Activated B cell treated with CpG ODN at 0.5 μM for 24 hours (primary cell): ENCODE data around the gene TGM2. TPM values are rescaled to one million over a fixed set of nuclear protein-coding genes. Genes with fewer than 3 reads are reported as not detected.
"Not testable (repeated sequence)": the region's sequence is repeated elsewhere in the genome, so short reads cannot be mapped to it uniquely, and the experiment has no call there.

Experiments used
- ATAC-seq: fragments of 200-7000 bp; cut with Tn5 transposase; one replicate; pipeline ENCODE4 v1.10.0; 2021; ENCODE audit warnings: low read depth, mild to moderate bottlenecking, moderate library complexity
- CTCF ChIA-PET: fragments of 350-600 bp; sonication (Branson Sonifier 250); formaldehyde crosslinking; loops from one replicate; lab custom pipeline; 2021; ENCODE audit warnings: antibody characterized with exemption; lab: Charles Lee
- POLR2A ChIA-PET: fragments of 350-600 bp; sonication (Branson Sonifier 250); formaldehyde crosslinking; loops from one replicate; lab custom pipeline; 2021; ENCODE audit warnings: antibody characterized with exemption; lab: Charles Lee
- DNase-seq: peaks from one replicate; pipeline ENCODE4 v3.0.0; 2022
- H3K27ac Mint-ChIP-seq: one replicate; pipeline ENCODE4 v1.8.0; 2020; ENCODE audit warnings: mixed read lengths
- H3K27me3 Mint-ChIP-seq: one replicate; pipeline ENCODE4 v1.8.0; 2021; ENCODE audit warnings: mixed read lengths
- H3K36me3 Mint-ChIP-seq: one replicate; pipeline ENCODE4 v1.8.0; 2021; ENCODE audit warnings: low read depth, mixed read lengths
- H3K4me1 Mint-ChIP-seq: one replicate; pipeline ENCODE4 v1.8.0; 2021; ENCODE audit warnings: mixed read lengths
- H3K4me3 Mint-ChIP-seq: one replicate; pipeline ENCODE4 v1.8.0; 2020; ENCODE audit warnings: mild to moderate bottlenecking, mixed read lengths
- H3K9me3 Mint-ChIP-seq: one replicate; pipeline ENCODE4 v1.8.0; 2020; ENCODE audit warnings: mixed read lengths
- intact Hi-C: fragments of 100-400 bp; cut with micrococcal nuclease; formaldehyde crosslinking; loops from one replicate; pipeline ENCODE4 v1.15.1; 2024
- total RNA-seq: library from RNA; stranded (reverse); gene quantifications from 2 replicates; pipeline ENCODE4 v1.2.3, GENCODE V29; 2022
- TF ChIP-seq, protein P1 (sequence below): fragments of 200-600 bp; IDR thresholded peaks from one replicate; pipeline ENCODE4 v1.8.0; 2022; ENCODE audit warnings: antibody characterized with exemption, mild to moderate bottlenecking

The TGM2 gene
- total RNA-seq, 1 donor from 2014 or later = 22.9 TPM

DNA sequence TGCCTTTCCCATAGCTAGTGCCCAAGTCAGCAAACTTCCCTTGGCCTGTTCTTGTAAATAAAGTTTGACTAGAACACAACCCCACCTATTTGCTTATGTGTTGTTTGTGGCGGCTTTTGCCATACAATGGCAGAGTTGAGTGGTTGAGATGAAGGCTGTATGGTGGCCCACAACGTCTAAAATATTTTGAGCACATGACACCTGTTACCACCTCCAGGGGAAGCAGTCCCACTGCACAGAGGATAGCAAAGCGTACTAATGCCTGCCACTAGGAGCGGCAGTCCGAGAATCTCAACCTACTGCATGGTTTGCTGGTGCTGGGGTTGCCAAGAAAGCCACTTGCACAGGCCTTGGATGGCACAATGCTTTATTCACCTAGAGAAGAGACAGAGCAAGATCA, 58.6 kb downstream of the TGM2 start:
- DNase-seq (no peak), ATAC-seq (no peak)
- intact Hi-C loops = no loop called here
- Mint-ChIP-seq H3K4me1 (no peaks in the 10 kb centered on the region), H3K27me3 (no peaks in the 10 kb centered on the region), H3K27ac (no peak overlapping the region), H3K9me3 (no peaks in the 10 kb centered on the region), H3K4me3 (no peak overlapping the region), H3K36me3 (no peaks in the 10 kb centered on the region)
- TF ChIP-seq, protein P1, sequence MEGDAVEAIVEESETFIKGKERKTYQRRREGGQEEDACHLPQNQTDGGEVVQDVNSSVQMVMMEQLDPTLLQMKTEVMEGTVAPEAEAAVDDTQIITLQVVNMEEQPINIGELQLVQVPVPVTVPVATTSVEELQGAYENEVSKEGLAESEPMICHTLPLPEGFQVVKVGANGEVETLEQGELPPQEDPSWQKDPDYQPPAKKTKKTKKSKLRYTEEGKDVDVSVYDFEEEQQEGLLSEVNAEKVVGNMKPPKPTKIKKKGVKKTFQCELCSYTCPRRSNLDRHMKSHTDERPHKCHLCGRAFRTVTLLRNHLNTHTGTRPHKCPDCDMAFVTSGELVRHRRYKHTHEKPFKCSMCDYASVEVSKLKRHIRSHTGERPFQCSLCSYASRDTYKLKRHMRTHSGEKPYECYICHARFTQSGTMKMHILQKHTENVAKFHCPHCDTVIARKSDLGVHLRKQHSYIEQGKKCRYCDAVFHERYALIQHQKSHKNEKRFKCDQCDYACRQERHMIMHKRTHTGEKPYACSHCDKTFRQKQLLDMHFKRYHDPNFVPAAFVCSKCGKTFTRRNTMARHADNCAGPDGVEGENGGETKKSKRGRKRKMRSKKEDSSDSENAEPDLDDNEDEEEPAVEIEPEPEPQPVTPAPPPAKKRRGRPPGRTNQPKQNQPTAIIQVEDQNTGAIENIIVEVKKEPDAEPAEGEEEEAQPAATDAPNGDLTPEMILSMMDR = no peak
- CTCF ChIA-PET = no interaction called here
- POLR2A ChIA-PET = no interaction called here

- H3K4me1 Mint-ChIP-seq = peaks cover 3% of the 10 kb centered on the region
- peaks cover 5% of the 10 kb centered on the region for H3K36me3 Mint-ChIP-seq
- peaks cover 5% of the 10 kb centered on the region for H3K9me3 Mint-ChIP-seq
- no peak overlapping the region for H3K4me3 Mint-ChIP-seq
- H3K27ac Mint-ChIP-seq = no peak overlapping the region
- intact Hi-C loops = no loop called here
- ChIA-PET POLR2A (interaction anchor here (0.7 to 0.8 kb wide), 2 partner anchors 10 to 31 kb away, joined by 5 to 8 read pairs; no protein-coding TSS in a partner anchor), CTCF (interaction anchor here (0.8 kb wide), 1 partner anchor 117 kb away, joined by 3 read pairs; no protein-coding TSS in a partner anchor)
- TF ChIP-seq, protein P1 = no peak
- DNase-seq (no peak), ATAC-seq (no peak)
- H3K27me3 Mint-ChIP-seq = no peaks in the 10 kb centered on the region
Measured at GRCh38 chr20:38104285-38104684, 60.8 kb downstream of the TGM2 start.

DNA sequence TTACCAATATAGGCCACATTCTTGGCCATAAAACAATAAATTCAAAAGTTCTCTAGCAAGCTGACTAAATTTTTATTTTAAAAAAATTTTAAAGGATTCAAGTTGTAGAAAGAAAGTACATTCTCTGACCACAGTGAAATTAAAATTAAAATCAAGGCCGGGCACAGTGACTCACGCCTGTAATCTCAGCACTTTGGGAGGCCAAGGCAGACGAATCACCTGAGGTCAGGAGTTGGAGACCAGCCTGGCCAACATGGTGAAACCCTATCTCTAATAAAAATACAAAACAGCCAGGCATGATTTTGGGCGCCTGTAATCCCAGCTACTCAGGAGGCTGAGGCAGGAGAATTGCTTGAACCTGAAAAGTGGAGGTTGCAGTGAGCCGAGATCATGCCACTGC, 62.9 kb downstream of the TGM2 start:
- ATAC-seq, H3K27ac Mint-ChIP-seq, CTCF ChIA-PET, DNase-seq, POLR2A ChIA-PET, intact Hi-C loops, H3K27me3 Mint-ChIP-seq, H3K9me3 Mint-ChIP-seq, H3K4me3 Mint-ChIP-seq, H3K36me3 Mint-ChIP-seq: not testable (repeated sequence)
- peaks cover 19% of the 10 kb centered on the region for H3K4me1 Mint-ChIP-seq

DNA sequence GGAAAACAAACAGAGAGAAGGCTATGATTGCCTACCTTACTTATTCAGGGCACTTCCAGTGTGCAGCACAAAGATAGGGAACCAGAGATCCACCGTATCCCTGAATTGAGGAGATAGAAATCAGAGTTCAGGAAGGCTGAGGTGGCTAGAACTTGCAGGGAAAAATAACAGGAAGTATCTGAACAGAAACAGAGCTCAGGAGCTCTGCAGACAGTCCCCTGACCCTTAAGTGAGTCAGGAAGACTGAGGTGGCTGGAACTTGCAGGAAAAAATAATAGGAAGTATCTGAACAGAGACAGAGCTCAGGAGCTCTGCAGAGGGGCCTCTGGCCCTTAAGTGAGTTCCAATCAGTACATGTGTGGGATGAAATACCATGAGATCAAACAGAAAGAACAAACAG, 66.1 kb downstream of the TGM2 start:
- H3K4me1 Mint-ChIP-seq = peaks cover 48% of the 10 kb centered on the region
- H3K27me3 Mint-ChIP-seq = no peaks in the 10 kb centered on the region
- intact Hi-C loops = loop anchor here (5.0 kb wide), 1 partner anchor 37 kb away; no protein-coding TSS in a partner anchor
- POLR2A ChIA-PET = no interaction called here
- no peak for DNase-seq
- H3K36me3 Mint-ChIP-seq = peaks cover 5% of the 10 kb centered on the region
- H3K4me3 Mint-ChIP-seq = no peak overlapping the region
- ATAC-seq = no peak
- no peak overlapping the region for H3K27ac Mint-ChIP-seq
- CTCF ChIA-PET = interaction anchor here (0.7 to 12.8 kb wide), 5 partner anchors 10 to 69 kb away, joined by 3 to 101 read pairs (median 3); no protein-coding TSS in a partner anchor
- TF ChIP-seq, protein P1 = no peak
- peaks cover 5% of the 10 kb centered on the region for H3K9me3 Mint-ChIP-seq

GRCh38 chr20:38095017-38095686, 69.9 kb downstream of the TGM2 start:
- TF ChIP-seq, protein P1 = no peak
- Mint-ChIP-seq H3K4me1 (peaks cover 85% of the 10 kb centered on the region), H3K36me3 (peaks cover 12% of the 10 kb centered on the region), H3K9me3 (no peaks in the 10 kb centered on the region), H3K27me3 (no peaks in the 10 kb centered on the region), H3K27ac (peak overlapping the region; percentile 96), H3K4me3 (peak overlapping the region; percentile 71)
- peak; percentile 20 for ATAC-seq
- POLR2A ChIA-PET = interaction anchor here (1.0 to 8.3 kb wide), 4 partner anchors 17 to 62 kb away, joined by 3 to 149 read pairs (median 10); partner anchors contain the start of genes RPRD1B and TTI1
- DNase-seq = no peak
- CTCF ChIA-PET = interaction anchor here (1.6 to 12.8 kb wide), 3 partner anchors 18 to 69 kb away, joined by 3 to 101 read pairs (median 6); no protein-coding TSS in a partner anchor
- intact Hi-C loops = loop anchor here (1.0 to 5.0 kb wide), 2 partner anchors 33 to 70 kb away; partner anchors contain the start of gene TGM2
